GM21526 (cell line): Measurements from ENCODE around the gene TUBA3E.
"Not testable (repeated sequence)": the region's sequence is repeated elsewhere in the genome, so short reads cannot be mapped to it uniquely, and the experiment has no call there.

Experiments used
- ATAC-seq: cut with Tn5 transposase; IDR thresholded peaks from one replicate; pipeline ENCODE4 v1.9.1; 2021; ENCODE audit warnings: moderate library complexity; ENCODE audit not compliant: unreplicated experiment, low FRiP score

Gene TUBA3E

GRCh38 chr2:130198343-130198742, at the start of gene TUBA3E:
TUBA3E (minus strand) TSS chr2:130198439; CDS start chr2:130198360, 79 bp downstream.
- no peak for ATAC-seq

- ATAC-seq: no peak
Measured at GRCh38 chr2:130246430-130246829, 48.2 kb upstream of the TUBA3E start.

GRCh38 chr2:130245976-130246375, 47.7 kb upstream of the TUBA3E start:
- no peak for ATAC-seq

GRCh38 chr2:130243359-130243758, 45.1 kb upstream of the TUBA3E start:
- ATAC-seq: no peak

GRCh38 chr2:130241041-130241707, 42.9 kb upstream of the TUBA3E start:
- ATAC-seq: no peak

GRCh38 chr2:130239581-130239980, 41.3 kb upstream of the TUBA3E start:
- ATAC-seq: not testable (repeated sequence)

- not testable (repeated sequence) for ATAC-seq
Measured at GRCh38 chr2:130233066-130233465, 34.8 kb upstream of the TUBA3E start.

- ATAC-seq: no peak
Measured at GRCh38 chr2:130231656-130232055, 33.4 kb upstream of the TUBA3E start.

GRCh38 chr2:130230907-130231306, 32.7 kb upstream of the TUBA3E start:
- not testable (repeated sequence) for ATAC-seq

GRCh38 chr2:130230376-130230775, 32.1 kb upstream of the TUBA3E start:
- ATAC-seq: not testable (repeated sequence)

- not testable (repeated sequence) for ATAC-seq
Measured at GRCh38 chr2:130229161-130229510, 30.9 kb upstream of the TUBA3E start.

- ATAC-seq: not testable (repeated sequence)
Measured at GRCh38 chr2:130228467-130229160, 30.4 kb upstream of the TUBA3E start.

- not testable (repeated sequence) for ATAC-seq
Measured at GRCh38 chr2:130228005-130228404, 29.8 kb upstream of the TUBA3E start.

- ATAC-seq: peak; percentile 87
Measured at GRCh38 chr2:130222523-130222922, 24.3 kb upstream of the TUBA3E start.

GRCh38 chr2:130220505-130220904, 22.3 kb upstream of the TUBA3E start:
- ATAC-seq: not testable (repeated sequence)

- ATAC-seq: not testable (repeated sequence)
Measured at GRCh38 chr2:130219147-130219546, 20.9 kb upstream of the TUBA3E start.

GRCh38 chr2:130207051-130207450, 8.8 kb upstream of the TUBA3E start:
- ATAC-seq: not testable (repeated sequence)

GRCh38 chr2:130203150-130203549, 4.9 kb upstream of the TUBA3E start:
- ATAC-seq: not testable (repeated sequence)

- ATAC-seq: not testable (repeated sequence)
Measured at GRCh38 chr2:130202518-130202917, 4.3 kb upstream of the TUBA3E start.

- ATAC-seq: not testable (repeated sequence)
Measured at GRCh38 chr2:130196052-130196451, 2.2 kb downstream of the TUBA3E start.

- not testable (repeated sequence) for ATAC-seq
Measured at GRCh38 chr2:130195089-130195635, 3.1 kb downstream of the TUBA3E start.

GRCh38 chr2:130193824-130194223, 4.4 kb downstream of the TUBA3E start:
- not testable (repeated sequence) for ATAC-seq
